Measurements from ENCODE around the gene ZC3H11A.

ZC3H11A gene

GRCh38 chr1:203805689-203806088 lies 10.3 kb downstream of the ZC3H11A start:
- Histone ChIP-seq H3K79me2 (ENCODE audit: insufficient read depth, low read length) (peaks cover 87% of the 10 kb centered on the region), H3K27me3 (ENCODE audit: low read length) (no peaks in the 10 kb centered on the region), H3K4me2 (ENCODE audit: low read depth, low read length, poor library complexity, severe bottlenecking) (no peak overlapping the region), H3K9me3 (ENCODE audit: insufficient read depth, low read length) (no peaks in the 10 kb centered on the region), H4K20me1 (ENCODE audit: low read depth, low read length) (peaks cover 21% of the 10 kb centered on the region; the same call in 1 of the 2 replicates), H3F3A (ENCODE audit: insufficient read depth) (peaks cover 12% of the 10 kb centered on the region; the same call in 1 of the 2 replicates), H3K4me3 (ENCODE audit: insufficient read depth, low read length, poor library complexity, severe bottlenecking) (no peak overlapping the region), H3K27ac (ENCODE audit: low read depth, low read length) (no peak overlapping the region), H2AFZ (ENCODE audit: low read depth, low read length, severe bottlenecking) (no peak overlapping the region), H3K9ac (ENCODE audit: low read length) (no peak overlapping the region), H3K9me2 (replicated peaks; ENCODE audit: insufficient read depth, low read length) (no peaks in the 10 kb centered on the region), H3K36me3 (ENCODE audit: low read length) (peaks cover 19% of the 10 kb centered on the region; the same call in 1 of the 2 replicates)
- no peak for TF ChIP-seq EZH2phosphoT487 (conservative IDR thresholded peaks at IDR 0.05; ENCODE audit: low read length)
- TF ChIP-seq CTCF (IDR thresholded peaks at IDR 0.05; ENCODE audit: insufficient read depth, low read length, poor library complexity, severe bottlenecking), result no peak

- no peaks in the 10 kb centered on the region for H3K9me2 ChIP-seq (replicated peaks; ENCODE audit: insufficient read depth, low read length)
- H3K27ac ChIP-seq (ENCODE audit: low read depth, low read length), result no peak overlapping the region
- H3K9ac ChIP-seq (ENCODE audit: low read length), result no peak overlapping the region
- H3K27me3 ChIP-seq (ENCODE audit: low read length), result no peaks in the 10 kb centered on the region
- H4K20me1 ChIP-seq (ENCODE audit: low read depth, low read length), result peaks cover 15% of the 10 kb centered on the region; the same call in 1 of the 2 replicates
- TF ChIP-seq EZH2phosphoT487 (conservative IDR thresholded peaks at IDR 0.05; ENCODE audit: low read length) (no peak), CTCF (IDR thresholded peaks at IDR 0.05; ENCODE audit: insufficient read depth, low read length, poor library complexity, severe bottlenecking) (no peak)
- peaks cover 11% of the 10 kb centered on the region; the same call in 1 of the 2 replicates for H3K36me3 ChIP-seq (ENCODE audit: low read length)
- H3K79me2 ChIP-seq (ENCODE audit: insufficient read depth, low read length), result peaks cover 84% of the 10 kb centered on the region
- no peak overlapping the region for H3K4me3 ChIP-seq (ENCODE audit: insufficient read depth, low read length, poor library complexity, severe bottlenecking)
- H3F3A ChIP-seq (ENCODE audit: insufficient read depth), result peaks cover 5% of the 10 kb centered on the region; the same call in 1 of the 2 replicates
- no peak overlapping the region for H2AFZ ChIP-seq (ENCODE audit: low read depth, low read length, severe bottlenecking)
- no peaks in the 10 kb centered on the region for H3K9me3 ChIP-seq (ENCODE audit: insufficient read depth, low read length)
- H3K4me2 ChIP-seq (ENCODE audit: low read depth, low read length, poor library complexity, severe bottlenecking), result no peak overlapping the region
Measured at GRCh38 chr1:203807196-203807595, 11.8 kb downstream of the ZC3H11A start.

GRCh38 chr1:203813581-203814341 lies 18.3 kb downstream of the ZC3H11A start:
- H3K36me3 ChIP-seq (ENCODE audit: low read length), result peaks cover 15% of the 10 kb centered on the region; the same call in 1 of the 2 replicates
- H3F3A ChIP-seq (ENCODE audit: insufficient read depth), result peaks cover 11% of the 10 kb centered on the region; the same call in 1 of the 2 replicates
- 0 out of 2 replicates have a peak, but pooled peaks cover 4% of the 10 kb centered on the region for H4K20me1 ChIP-seq (ENCODE audit: low read depth, low read length)
- no peak overlapping the region for H3K4me3 ChIP-seq (ENCODE audit: insufficient read depth, low read length, poor library complexity, severe bottlenecking)
- no peaks in the 10 kb centered on the region for H3K27me3 ChIP-seq (ENCODE audit: low read length)
- no peak overlapping the region for H3K9ac ChIP-seq (ENCODE audit: low read length)
- H3K9me3 ChIP-seq (ENCODE audit: insufficient read depth, low read length), result no peaks in the 10 kb centered on the region
- H3K79me2 ChIP-seq (ENCODE audit: insufficient read depth, low read length), result peaks cover 35% of the 10 kb centered on the region
- no peak overlapping the region for H3K27ac ChIP-seq (ENCODE audit: low read depth, low read length)
- TF ChIP-seq EZH2phosphoT487 (conservative IDR thresholded peaks at IDR 0.05; ENCODE audit: low read length) (no peak), CTCF (IDR thresholded peaks at IDR 0.05; ENCODE audit: insufficient read depth, low read length, poor library complexity, severe bottlenecking) (no peak)
- no peak overlapping the region for H3K4me2 ChIP-seq (ENCODE audit: low read depth, low read length, poor library complexity, severe bottlenecking)
- no peak overlapping the region for H2AFZ ChIP-seq (ENCODE audit: low read depth, low read length, severe bottlenecking)
- no peaks in the 10 kb centered on the region for H3K9me2 ChIP-seq (replicated peaks; ENCODE audit: insufficient read depth, low read length)
